K562 (cell line): ENCODE results near the gene ZC3H12A. TPM values are rescaled to one million over a fixed set of nuclear protein-coding genes. Genes with fewer than 3 reads are reported as not detected.

ENCODE experiments used
- BMI1 ChIP-seq: fragments of 150-350 bp; IDR thresholded peaks from 2 replicates; pipeline ENCODE4 v1.6.1; 2014; ENCODE audit warnings: low read length
- CAMTA2 ChIP-seq: fragments of 250-450 bp; sonication (Bioruptor Pico); conservative IDR thresholded peaks from 2 replicates; pipeline ENCODE4 v1.5.1; 2022
- CC2D1A ChIP-seq: fragments of 450-650 bp; IDR thresholded peaks from 2 replicates; pipeline ENCODE4 v1.6.1; 2017; ENCODE audit warnings: mild to moderate bottlenecking
- CREM ChIP-seq: IDR thresholded peaks from 2 replicates; pipeline ENCODE4 v1.6.1; 2014; ENCODE audit warnings: antibody characterized with exemption, low read depth
- GATAD2A ChIP-seq: fragments of 450-650 bp; IDR thresholded peaks from 2 replicates; pipeline ENCODE4 v1.6.1; 2017
- ILK ChIP-seq: fragments of 450-650 bp; IDR thresholded peaks from 2 replicates; pipeline ENCODE4 v1.6.1; 2016; ENCODE audit warnings: missing genetic modification characterization, low read depth, mild to moderate bottlenecking, missing compliant biosample characterization, moderate library complexity, borderline replicate concordance
- MAFG ChIP-seq: fragments of 450-650 bp; conservative IDR thresholded peaks from 2 replicates; pipeline ENCODE4 v1.6.1; 2016; ENCODE audit warnings: missing genetic modification characterization, missing compliant biosample characterization
- NFATC3 ChIP-seq: fragments of 450-650 bp; IDR thresholded peaks from 2 replicates; pipeline ENCODE4 v1.6.1; 2017; ENCODE audit warnings: mild to moderate bottlenecking
- NONO ChIP-seq, 2 experiments: fragments of 200-400 bp in 1 of 2; fragments of 450-650 bp in 1 of 2; formaldehyde crosslinking in 1 of 2; IDR thresholded peaks; 2 replicates each; pipeline ENCODE4 v1.6.1; 2017; ENCODE audit warnings: low read depth in 2 of 2, mild to moderate bottlenecking in 2 of 2, moderate library complexity in 2 of 2, low read length in 1 of 2
- SLC30A9 ChIP-seq: fragments of 250-450 bp; sonication (Bioruptor Pico); IDR thresholded peaks from 2 replicates; pipeline ENCODE4 v1.8.0; 2022; ENCODE audit warnings: mild to moderate bottlenecking, moderate library complexity
- SRSF3 ChIP-seq: fragments of 200-400 bp; formaldehyde crosslinking; IDR thresholded peaks from 2 replicates; pipeline ENCODE4 v1.6.1; 2016; ENCODE audit warnings: mild to moderate bottlenecking, low read length, moderate library complexity; ENCODE audit not compliant: insufficient read depth
- SRSF7 ChIP-seq: fragments of 200-400 bp; formaldehyde crosslinking; optimal IDR thresholded peaks from 2 replicates; pipeline ENCODE3; 2017; ENCODE audit warnings: mild to moderate bottlenecking, low read depth, low read length
- YY1 ChIP-seq, 3 experiments: IDR thresholded peaks; 2 replicates each; pipeline ENCODE4 v1.6.1; 2011; ENCODE audit warnings: low read length in 2 of 3, mild to moderate bottlenecking in 2 of 3, moderate library complexity in 2 of 3, borderline replicate concordance in 1 of 3, control low read depth in 1 of 3, low read depth in 1 of 3; ENCODE audit not compliant: insufficient read depth in 3 of 3, insufficient replicate concordance in 2 of 3, control insufficient read depth in 1 of 3, insufficient read length in 1 of 3; ENCODE audit errors: extremely low read depth in 1 of 3
- ZFP1 ChIP-seq: fragments of 450-650 bp; formaldehyde crosslinking; IDR thresholded peaks from 2 replicates; pipeline ENCODE4 v1.4.0; 2020; ENCODE audit warnings: mild to moderate bottlenecking, mixed read lengths
- ZFP36 ChIP-seq: fragments of 150-350 bp; IDR thresholded peaks from 2 replicates; pipeline ENCODE4 v1.6.1; 2018; ENCODE audit warnings: low read length, low read depth; ENCODE audit not compliant: partially characterized antibody
- ZNF24 ChIP-seq: fragments of 450-650 bp; IDR thresholded peaks from 2 replicates; pipeline ENCODE4 v1.6.1; 2016
- ZNF408 ChIP-seq: fragments of 250-450 bp; sonication (Bioruptor Pico); IDR thresholded peaks from 2 replicates; pipeline ENCODE4 v1.4.0; 2020; ENCODE audit warnings: low read depth, mild to moderate bottlenecking, moderate library complexity
- ZNF584 ChIP-seq: fragments of 200-800 bp; sonication (Bioruptor generic); IDR thresholded peaks from 2 replicates; pipeline ENCODE4 v1.6.1; 2016; ENCODE audit warnings: low read depth, mild to moderate bottlenecking, missing genetic modification characterization, missing compliant biosample characterization
- ZNF695 ChIP-seq: fragments of 450-650 bp; formaldehyde crosslinking; IDR thresholded peaks from 2 replicates; pipeline ENCODE4 v1.4.0; 2020; ENCODE audit warnings: mild to moderate bottlenecking, moderate library complexity
- polyA plus RNA-seq, 8 experiments: library from polyadenylated mRNA; depleted of rRNA in 4 of 8; stranded (reverse) in 5 of 8; unstranded in 3 of 8; fragments of >200 nt; fragmentation: Nextera tagmentation in 2 of 8; fragmentation: Illumina TruSeq in 1 of 8; extraction: Ambion mirVana in 2 of 8; extraction: Trizol in 1 of 8; gene quantifications; 2 replicates each; pipeline versions ENCODE4 v1.2.1 to v1.2.3, GENCODE V29; 2011 to 2014; ENCODE audit warnings: inconsistent platforms in 1 of 8, missing spikeins in 1 of 8
- total RNA-seq, 7 experiments: library from RNA; depleted of rRNA in 6 of 7; stranded (reverse); fragments of >200 nt in 6 of 7; fragmentation: Illumina TruSeq in 2 of 7; extraction: Trizol in 2 of 7; gene quantifications; 2 replicates each; pipeline versions ENCODE4 v1.2.1 to v1.2.3, GENCODE V29; 2011 to 2021; ENCODE audit warnings: low replicate concordance in 1 of 7
- TF ChIP-seq, protein P1 (sequence below): IDR thresholded peaks from 3 replicates; pipeline ENCODE4 v1.6.1; 2011; ENCODE audit warnings: borderline replicate concordance, mild to moderate bottlenecking; ENCODE audit not compliant: insufficient read length, insufficient read depth
- TF ChIP-seq, protein P2 (sequence below): fragments of 250-450 bp; sonication (Bioruptor Pico); IDR thresholded peaks from 2 replicates; pipeline ENCODE4 v1.8.0; 2021; ENCODE audit warnings: moderate library complexity, mild to moderate bottlenecking, inconsistent platforms
- TF ChIP-seq, protein P3 (sequence below), 2 experiments: fragments of 450-650 bp in 1 of 2; IDR thresholded peaks; 2 replicates each; pipeline ENCODE4 v1.6.1; 2011 to 2017; ENCODE audit warnings: low read depth in 2 of 2, antibody characterized with exemption in 1 of 2, borderline replicate concordance in 1 of 2, low read length in 1 of 2, mild to moderate bottlenecking in 1 of 2, mixed read lengths in 1 of 2; ENCODE audit not compliant: control insufficient read depth in 1 of 2
- TF ChIP-seq, protein P4 (sequence below): fragments of 450-650 bp; IDR thresholded peaks from 2 replicates; pipeline ENCODE4 v1.6.1; 2016; ENCODE audit warnings: low read depth, mild to moderate bottlenecking, moderate library complexity

ZC3H12A gene
- total and polyA plus RNA-seq, 9 of the 15 experiments (the other 6 are each of a cell fraction or from before 2014, with no cell fraction given) = 0.14 to 9.4 (median 6.7) TPM

DNA sequence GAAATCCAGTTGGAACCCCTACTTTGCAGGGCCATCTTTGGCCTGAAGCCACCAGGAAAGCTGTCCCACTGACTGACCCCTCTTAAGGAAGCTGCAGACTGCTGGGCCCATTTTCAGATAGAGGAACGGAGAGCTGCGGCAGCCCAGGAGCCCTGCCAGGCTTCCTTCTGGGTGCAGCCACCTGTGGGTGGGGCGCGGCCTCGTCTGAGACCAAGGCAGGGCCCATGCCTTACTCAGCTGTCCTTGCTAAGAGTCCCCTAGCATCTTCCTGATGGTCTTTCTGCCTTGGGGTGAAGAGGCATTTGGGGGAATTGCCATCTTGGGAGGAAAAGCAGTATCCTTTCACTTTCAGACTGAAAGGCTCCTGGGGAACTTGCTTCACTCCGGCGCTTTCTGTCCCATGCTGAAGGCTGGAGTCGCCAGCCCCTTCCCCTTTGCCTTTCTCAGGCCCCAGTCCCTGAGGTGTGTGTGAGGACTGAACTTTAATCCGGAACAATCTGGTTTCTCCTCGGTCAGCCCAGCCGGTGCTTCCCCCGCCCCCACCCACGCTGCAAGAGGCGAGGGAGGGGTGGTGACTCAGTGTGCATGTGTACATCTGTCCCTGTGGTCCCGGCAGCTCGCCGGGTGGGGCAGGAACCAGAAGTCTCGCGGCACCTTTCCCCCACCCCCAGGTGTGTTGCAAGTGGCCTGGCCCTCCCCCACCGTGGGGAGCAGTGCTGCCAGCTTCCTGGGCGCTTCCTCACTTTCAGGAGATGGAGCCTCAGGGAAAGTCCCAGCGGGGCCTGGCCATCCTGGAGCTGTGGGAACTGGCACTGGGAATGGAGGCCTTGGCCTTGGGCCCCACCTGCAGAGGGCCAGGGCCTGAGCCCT is 5.1 kb downstream of the ZC3H12A start (continued):
- TF ChIP-seq, protein P1, sequence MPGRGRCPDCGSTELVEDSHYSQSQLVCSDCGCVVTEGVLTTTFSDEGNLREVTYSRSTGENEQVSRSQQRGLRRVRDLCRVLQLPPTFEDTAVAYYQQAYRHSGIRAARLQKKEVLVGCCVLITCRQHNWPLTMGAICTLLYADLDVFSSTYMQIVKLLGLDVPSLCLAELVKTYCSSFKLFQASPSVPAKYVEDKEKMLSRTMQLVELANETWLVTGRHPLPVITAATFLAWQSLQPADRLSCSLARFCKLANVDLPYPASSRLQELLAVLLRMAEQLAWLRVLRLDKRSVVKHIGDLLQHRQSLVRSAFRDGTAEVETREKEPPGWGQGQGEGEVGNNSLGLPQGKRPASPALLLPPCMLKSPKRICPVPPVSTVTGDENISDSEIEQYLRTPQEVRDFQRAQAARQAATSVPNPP = no peak
- TF ChIP-seq SLC30A9 (CRISPR knock-in tag) (no peak), ZFP36 (peak; percentile 10), MAFG (no peak), ZNF408 (CRISPR knock-in tag) (no peak), SRSF3 (no peak), BMI1 (no peak), ZNF24 (no peak), GATAD2A (peak; percentile 82; the same call in 1 of the 2 replicates), CC2D1A (no peak), CAMTA2 (no peak), ZNF695 (no peak), NFATC3 (no peak), YY1 (IDR thresholded peaks at IDR 0.05; ENCODE audit: borderline replicate concordance in 1 of 3, control insufficient read depth in 1 of 3, extremely low read depth in 1 of 3, insufficient read depth in 3 of 3, insufficient read length in 1 of 3, insufficient replicate concordance in 2 of 3, low read depth in 1 of 3, low read length in 2 of 3) (peak in 1 of 3 experiments; percentile 10), ILK (tag) (no peak), SRSF7 (no peak), ZNF584 (CRISPR knock-in tag) (peak; percentile 68; the same call in 1 of the 2 replicates), NONO (IDR thresholded peaks at IDR 0.05; ENCODE audit: low read depth in 2 of 2, low read length in 1 of 2) (no peak; a peak in 1 of 4 replicates), CREM (peak; percentile 87), ZFP1 (CRISPR knock-in tag) (no peak)
- TF ChIP-seq, protein P2, sequence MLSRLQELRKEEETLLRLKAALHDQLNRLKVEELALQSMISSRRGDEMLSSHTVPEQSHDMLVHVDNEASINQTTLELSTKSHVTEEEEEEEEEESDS (CRISPR knock-in tag) = no peak
- TF ChIP-seq, protein P3, sequence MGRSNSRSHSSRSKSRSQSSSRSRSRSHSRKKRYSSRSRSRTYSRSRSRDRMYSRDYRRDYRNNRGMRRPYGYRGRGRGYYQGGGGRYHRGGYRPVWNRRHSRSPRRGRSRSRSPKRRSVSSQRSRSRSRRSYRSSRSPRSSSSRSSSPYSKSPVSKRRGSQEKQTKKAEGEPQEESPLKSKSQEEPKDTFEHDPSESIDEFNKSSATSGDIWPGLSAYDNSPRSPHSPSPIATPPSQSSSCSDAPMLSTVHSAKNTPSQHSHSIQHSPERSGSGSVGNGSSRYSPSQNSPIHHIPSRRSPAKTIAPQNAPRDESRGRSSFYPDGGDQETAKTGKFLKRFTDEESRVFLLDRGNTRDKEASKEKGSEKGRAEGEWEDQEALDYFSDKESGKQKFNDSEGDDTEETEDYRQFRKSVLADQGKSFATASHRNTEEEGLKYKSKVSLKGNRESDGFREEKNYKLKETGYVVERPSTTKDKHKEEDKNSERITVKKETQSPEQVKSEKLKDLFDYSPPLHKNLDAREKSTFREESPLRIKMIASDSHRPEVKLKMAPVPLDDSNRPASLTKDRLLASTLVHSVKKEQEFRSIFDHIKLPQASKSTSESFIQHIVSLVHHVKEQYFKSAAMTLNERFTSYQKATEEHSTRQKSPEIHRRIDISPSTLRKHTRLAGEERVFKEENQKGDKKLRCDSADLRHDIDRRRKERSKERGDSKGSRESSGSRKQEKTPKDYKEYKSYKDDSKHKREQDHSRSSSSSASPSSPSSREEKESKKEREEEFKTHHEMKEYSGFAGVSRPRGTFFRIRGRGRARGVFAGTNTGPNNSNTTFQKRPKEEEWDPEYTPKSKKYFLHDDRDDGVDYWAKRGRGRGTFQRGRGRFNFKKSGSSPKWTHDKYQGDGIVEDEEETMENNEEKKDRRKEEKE (IDR thresholded peaks at IDR 0.05; ENCODE audit: borderline replicate concordance in 1 of 2, control insufficient read depth in 1 of 2, low read depth in 2 of 2, low read length in 1 of 2) = 0 out of 4 replicates have a peak, but pooled peaks of 1 of the 2 experiments have one; percentile 41
- TF ChIP-seq, protein P4, sequence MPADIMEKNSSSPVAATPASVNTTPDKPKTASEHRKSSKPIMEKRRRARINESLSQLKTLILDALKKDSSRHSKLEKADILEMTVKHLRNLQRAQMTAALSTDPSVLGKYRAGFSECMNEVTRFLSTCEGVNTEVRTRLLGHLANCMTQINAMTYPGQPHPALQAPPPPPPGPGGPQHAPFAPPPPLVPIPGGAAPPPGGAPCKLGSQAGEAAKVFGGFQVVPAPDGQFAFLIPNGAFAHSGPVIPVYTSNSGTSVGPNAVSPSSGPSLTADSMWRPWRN = no peak
